Measurements from ENCODE around the gene SPATA13.
"Not testable (repeated sequence)": the region's sequence is repeated elsewhere in the genome, so short reads cannot be mapped to it uniquely, and the experiment has no call there.

SPATA13 gene

GRCh38 chr13:24203811-24204210, 43.3 kb downstream of the SPATA13 start:
- no peak for DNase-seq (ENCODE audit: low read depth, low spot score)
- no peak for TF ChIP-seq CTCF (IDR thresholded peaks at IDR 0.05; ENCODE audit: insufficient read depth, low read length, missing control alignments)
- CTCF ChIA-PET: interaction anchor here (0.8 to 2.2 kb wide), 11 partner anchors 9 to 315 kb away, joined by 3 to 9 read pairs (median 3); partner anchors contain the start of gene MIPEP
- no peak overlapping the region for H3K4me3 ChIP-seq (ENCODE audit: low read depth, low read length)
- POLR2A ChIA-PET: no interaction called here

GRCh38 chr13:24205076-24205475, 44.6 kb downstream of the SPATA13 start:
- POLR2A ChIA-PET; DNase-seq (ENCODE audit: low read depth, low spot score); H3K4me3 ChIP-seq (ENCODE audit: low read depth, low read length): not testable (repeated sequence)
- CTCF ChIA-PET: interaction anchor here (1.6 to 2.2 kb wide), 5 partner anchors 13 to 283 kb away, joined by 4 to 9 read pairs (median 4); no protein-coding TSS in a partner anchor

- no peak for TF ChIP-seq CTCF (IDR thresholded peaks at IDR 0.05; ENCODE audit: insufficient read depth, low read length, missing control alignments)
- DNase-seq (ENCODE audit: low read depth, low spot score): peak; percentile 71
- ChIA-PET CTCF (interaction anchor here (1.4 to 3.7 kb wide), 4 partner anchors 11 to 192 kb away, joined by 3 to 19 read pairs (median 9); no protein-coding TSS in a partner anchor), POLR2A (no interaction called here)
- H3K4me3 ChIP-seq (ENCODE audit: low read depth, low read length): no peak overlapping the region
Measured at GRCh38 chr13:24207841-24208667, 47.5 kb downstream of the SPATA13 start.

GRCh38 chr13:24209138-24209537, 48.6 kb downstream of the SPATA13 start:
- POLR2A ChIA-PET: no interaction called here
- CTCF ChIA-PET: interaction anchor here (1.4 to 3.7 kb wide), 3 partner anchors 10 to 189 kb away, joined by 4 to 19 read pairs (median 14); no protein-coding TSS in a partner anchor
- DNase-seq (ENCODE audit: low read depth, low spot score): no peak
- TF ChIP-seq CTCF (IDR thresholded peaks at IDR 0.05; ENCODE audit: insufficient read depth, low read length, missing control alignments): no peak
- H3K4me3 ChIP-seq (ENCODE audit: low read depth, low read length): no peak overlapping the region

- no peak for DNase-seq (ENCODE audit: low read depth, low spot score)
- ChIA-PET CTCF (interaction anchor here (1.2 to 6.0 kb wide), 3 partner anchors 8 to 158 kb away, joined by 5 to 38 read pairs (median 5); no protein-coding TSS in a partner anchor), POLR2A (no interaction called here)
- TF ChIP-seq CTCF (IDR thresholded peaks at IDR 0.05; ENCODE audit: insufficient read depth, low read length, missing control alignments): no peak
- no peak overlapping the region for H3K4me3 ChIP-seq (ENCODE audit: low read depth, low read length)
Measured at GRCh38 chr13:24212254-24212653, 51.7 kb downstream of the SPATA13 start.

- no peak for DNase-seq (ENCODE audit: low read depth, low spot score)
- no peak for TF ChIP-seq CTCF (IDR thresholded peaks at IDR 0.05; ENCODE audit: insufficient read depth, low read length, missing control alignments)
- CTCF ChIA-PET: interaction anchor here (1.2 to 6.0 kb wide), 3 partner anchors 13 to 159 kb away, joined by 5 to 38 read pairs (median 5); no protein-coding TSS in a partner anchor
- H3K4me3 ChIP-seq (ENCODE audit: low read depth, low read length): no peak overlapping the region
- POLR2A ChIA-PET: no interaction called here
Measured at GRCh38 chr13:24212674-24213073, 52.2 kb downstream of the SPATA13 start.

Measured in AG04449 (cell line).